Fibroblast of skin of abdomen (primary cell): ENCODE results near the gene SEC22A.
A peak's percentile ranks its signal among the peaks of the same experiment; 100 is the strongest.

ENCODE experiments used
- DNase-seq: peaks from one replicate; pipeline ENCODE4 v3.0.0-alpha.2; 2013

The SEC22A gene

DNA sequence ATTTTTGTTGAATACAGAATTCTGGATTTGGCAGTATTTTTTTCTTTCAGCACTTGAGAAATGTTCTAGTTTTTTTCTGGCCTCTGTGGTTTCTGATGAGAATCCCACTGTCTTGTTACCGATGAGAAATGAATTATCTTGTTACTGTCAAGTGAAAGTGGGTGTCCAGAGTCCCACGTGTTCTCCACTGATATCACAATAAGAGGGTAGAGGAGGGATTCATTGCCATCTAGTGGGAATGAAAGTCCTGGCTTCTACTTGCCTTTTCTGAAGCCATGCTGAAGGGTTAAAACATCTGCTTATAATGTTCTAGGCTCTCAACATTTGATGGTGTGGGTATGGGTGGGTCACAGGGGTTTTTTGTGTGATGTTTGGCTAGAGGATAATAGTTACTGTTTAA, 66.1 kb downstream of the SEC22A start:
- DNase-seq: no peak

DNA sequence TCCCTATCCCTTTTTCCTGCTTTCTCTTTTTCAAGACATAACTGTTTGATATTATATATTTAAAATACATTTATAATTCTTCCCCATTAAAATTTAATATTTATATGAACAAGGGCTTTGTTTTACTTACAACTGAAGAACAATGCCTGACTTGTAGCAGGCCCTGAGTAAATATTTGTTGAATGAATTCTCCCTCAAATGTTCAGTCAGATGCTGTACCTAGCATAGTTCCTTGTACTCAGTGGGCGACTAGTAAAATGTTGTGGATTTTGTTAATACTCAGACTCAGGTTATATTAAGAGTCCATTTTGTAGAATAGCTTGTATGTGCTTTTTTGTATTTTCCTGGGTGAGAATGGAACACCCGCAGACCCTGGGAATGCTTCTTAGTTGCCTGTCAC, 69.1 kb downstream of the SEC22A start:
- no peak for DNase-seq

DNA sequence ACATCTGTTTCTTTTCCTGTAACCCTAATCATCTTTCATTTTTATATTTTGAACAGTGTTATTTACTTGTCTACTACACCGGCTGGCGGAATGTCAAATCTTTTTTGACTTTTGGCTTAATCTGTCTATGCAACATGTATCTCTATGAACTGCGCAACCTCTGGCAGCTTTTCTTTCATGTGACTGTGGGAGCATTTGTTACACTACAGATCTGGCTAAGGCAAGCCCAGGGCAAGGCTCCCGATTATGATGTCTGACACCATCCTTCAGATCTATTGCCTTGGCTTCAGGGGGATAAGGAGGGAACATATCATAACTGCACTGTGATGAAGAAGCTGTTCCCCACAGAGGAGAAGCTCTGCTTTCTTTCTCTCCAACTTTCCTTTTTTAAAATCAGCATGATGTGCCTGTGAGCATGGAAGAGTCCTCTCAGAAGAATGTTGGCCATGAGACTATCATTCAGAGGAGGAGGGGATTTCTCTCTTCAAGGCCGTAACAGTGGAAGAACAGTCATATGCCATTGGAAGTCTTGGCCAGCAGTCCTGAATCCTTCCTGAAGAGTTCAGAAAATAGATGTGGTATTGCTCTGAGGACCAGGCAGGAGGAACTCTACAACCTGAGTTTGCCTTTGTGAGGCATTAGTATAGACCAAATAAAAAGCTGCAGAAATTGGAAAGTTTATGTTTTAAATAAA, 69.9 kb downstream of the SEC22A start:
- DNase-seq: no peak

DNA sequence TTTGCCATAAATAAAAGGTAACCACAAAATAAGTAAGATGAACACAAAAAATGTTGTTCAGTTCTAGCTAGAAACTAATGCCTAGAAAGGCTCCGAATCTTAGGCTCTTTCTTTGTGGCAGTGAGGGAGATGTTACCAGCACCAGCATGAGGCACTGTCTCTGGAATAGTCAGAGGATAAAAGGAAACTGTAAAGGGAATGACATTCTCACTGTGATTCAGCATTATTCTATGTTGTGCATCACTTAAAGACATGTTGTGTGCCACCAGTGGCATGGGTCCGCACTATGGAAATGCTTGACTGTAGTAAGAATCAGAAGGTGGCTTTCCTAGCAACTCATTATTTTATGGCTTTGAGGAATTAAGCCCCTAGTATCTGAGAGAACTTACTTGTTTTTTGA, 70.8 kb downstream of the SEC22A start:
- DNase-seq: peak; percentile 14

DNA sequence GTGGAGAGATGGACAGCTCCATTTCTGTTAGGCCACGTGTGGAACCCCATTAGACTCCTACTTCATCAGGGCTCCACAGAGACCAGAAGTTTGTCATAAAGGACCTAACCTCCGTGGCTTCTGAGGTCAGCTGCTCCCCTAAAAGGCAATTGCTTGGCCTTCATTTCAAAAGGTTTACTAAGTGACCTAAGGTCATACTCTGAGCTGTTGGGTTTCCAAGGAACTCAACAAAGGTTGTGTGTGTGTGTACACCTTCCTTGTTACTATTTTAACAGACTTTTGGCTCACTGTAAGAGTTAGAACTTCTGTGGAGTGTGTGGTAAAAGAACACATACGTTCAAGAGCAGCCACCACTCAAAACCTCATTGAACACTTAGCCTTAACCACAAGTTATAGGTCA, 73.9 kb downstream of the SEC22A start:
- no peak for DNase-seq

DNA sequence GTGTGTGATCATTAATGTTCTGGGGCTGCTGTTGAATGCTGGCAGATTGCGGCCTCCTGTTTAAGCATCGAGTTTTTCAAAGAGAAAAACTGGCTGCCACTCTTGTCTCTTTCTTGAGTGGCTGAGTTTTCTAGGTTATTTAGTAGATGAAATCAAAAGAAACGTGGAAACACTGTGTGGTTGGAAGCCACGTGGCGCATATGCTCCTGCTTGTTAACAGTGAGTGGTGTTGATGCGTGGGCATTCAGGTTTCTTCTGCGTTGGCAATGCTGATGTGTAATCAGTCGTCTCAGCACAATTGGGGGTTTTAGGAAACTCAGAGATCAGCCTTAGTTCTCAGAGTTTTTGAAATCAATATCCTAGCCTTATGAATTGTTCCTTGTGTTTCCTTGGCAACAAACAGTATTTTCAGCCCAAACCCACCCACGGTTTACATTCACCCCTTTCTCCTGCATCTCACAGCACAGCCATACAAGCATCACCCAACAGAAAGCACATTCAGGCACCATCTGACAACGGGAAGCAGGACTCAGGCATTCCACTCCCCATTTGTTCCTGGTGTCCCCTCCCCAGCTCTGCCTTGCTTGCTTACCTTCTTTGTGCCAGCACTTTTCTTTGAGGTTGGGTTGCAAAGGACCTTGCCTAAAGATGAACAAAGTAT, 74.7 kb downstream of the SEC22A start:
- no peak for DNase-seq

DNA sequence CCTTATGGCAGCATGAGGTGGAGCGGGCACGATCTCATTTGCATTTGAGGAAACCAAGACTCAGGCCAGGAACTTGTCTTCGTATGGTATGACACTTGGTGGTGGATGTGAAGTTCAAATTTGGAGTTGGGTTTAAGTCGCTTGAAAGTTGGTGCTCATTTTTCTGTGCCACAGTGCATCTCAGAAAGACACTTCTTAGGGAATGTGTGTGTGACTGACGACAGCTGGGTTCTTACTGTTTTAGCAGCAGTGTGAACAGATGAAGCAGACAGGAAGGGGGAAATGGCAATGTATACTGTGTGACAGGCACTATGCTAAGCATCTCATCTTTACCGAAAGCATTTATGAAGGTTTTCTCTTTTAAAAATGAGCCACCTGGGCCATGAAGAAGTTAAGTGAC, 75.4 kb downstream of the SEC22A start:
- no peak for DNase-seq

DNA sequence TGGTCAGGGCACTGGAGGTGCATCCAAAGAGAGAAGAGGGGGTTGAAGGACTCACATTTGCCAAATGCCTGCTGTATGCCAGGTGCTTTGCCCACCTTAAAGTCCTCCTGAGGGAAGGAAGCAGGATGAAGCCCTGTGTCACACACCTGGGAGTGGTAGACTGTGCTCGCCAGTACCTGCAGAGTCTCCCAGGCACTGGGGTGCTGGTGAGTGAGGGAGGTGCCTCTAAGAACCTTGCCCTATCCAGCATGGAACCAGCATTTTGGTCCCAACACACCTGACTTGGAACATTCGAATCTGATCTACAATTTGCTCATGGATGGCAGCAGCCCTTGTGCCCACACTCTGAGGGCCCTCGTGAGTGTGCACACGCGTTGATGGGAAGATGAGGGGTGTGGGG, 76.7 kb downstream of the SEC22A start:
- no peak for DNase-seq

DNA sequence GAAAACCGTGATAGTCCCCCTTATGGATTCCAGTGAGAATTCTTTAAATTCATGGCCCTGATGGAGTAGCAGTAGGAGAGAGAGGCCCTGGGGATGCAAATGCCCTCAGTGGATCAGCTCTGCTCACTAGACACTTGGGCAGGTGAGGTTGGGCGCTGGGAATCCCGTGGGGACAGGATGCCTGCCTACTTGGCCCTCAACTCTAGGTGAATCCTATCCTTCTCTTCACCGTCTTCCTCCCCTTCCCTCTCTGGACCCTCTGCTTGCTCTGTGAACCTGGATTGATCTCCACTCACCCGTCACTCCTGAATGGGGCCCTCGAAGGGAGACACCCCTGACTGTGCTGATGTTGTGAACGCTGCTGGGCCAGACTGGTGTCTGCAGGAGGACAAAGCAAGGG, 77.4 kb downstream of the SEC22A start:
- DNase-seq: no peak

DNA sequence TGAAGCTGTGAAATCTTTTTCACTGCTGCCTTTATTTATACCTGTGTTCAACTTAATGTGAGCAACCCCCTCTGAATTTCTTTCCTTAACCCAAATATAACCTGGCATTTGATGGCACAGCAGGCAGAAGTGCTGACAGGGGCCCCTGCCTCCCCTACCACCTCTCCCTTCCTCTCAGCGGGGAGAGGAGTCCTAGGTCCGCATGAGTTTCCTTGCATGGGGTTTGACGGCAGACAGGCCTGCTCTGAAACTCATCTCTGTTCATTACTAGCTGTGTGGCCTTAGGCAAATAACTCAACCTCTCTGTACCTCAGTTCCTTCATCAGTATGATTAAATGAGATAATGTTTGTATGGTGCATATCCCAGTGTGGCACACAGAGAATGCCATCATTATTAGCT, 79.7 kb downstream of the SEC22A start:
- DNase-seq: no peak

DNA sequence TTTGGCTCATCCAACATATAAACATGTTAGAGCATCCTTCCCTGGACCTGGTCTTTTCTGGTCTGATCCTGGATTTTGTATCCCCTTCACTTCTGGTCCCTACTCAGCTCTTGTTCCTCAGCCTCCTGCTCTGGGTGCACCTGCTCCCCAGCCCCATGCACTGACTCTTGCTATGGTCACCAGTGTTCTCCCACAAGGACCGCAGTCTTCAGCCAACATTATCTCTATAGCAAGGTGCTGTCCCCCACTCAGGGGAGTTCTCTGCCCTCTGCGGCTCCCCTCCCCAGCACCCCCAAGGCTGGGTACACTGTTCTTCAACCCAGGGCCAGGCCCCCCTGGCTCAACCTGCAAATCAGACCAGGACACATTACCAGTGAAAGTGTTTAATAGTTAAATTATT, 80.2 kb downstream of the SEC22A start:
- DNase-seq: no peak

DNA sequence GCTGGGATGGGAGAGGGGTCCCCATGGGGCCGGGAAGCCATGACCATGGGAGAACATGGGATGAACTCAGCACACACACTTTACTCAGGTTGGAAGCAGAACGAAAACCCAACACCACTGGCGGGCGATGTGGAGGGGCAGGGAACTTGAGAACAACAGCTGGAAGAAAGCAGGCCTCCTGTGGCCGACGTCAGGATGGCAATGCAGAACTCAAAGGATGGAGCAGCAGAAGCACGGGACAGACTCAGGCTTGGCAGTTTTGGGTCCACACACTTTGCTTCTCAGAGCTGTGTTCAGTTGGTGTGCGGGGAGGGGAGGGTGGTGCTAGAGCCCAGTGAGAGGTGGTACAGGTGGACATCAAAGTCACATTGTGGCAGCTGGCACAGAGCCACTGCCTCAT, 80.7 kb downstream of the SEC22A start:
- no peak for DNase-seq

DNA sequence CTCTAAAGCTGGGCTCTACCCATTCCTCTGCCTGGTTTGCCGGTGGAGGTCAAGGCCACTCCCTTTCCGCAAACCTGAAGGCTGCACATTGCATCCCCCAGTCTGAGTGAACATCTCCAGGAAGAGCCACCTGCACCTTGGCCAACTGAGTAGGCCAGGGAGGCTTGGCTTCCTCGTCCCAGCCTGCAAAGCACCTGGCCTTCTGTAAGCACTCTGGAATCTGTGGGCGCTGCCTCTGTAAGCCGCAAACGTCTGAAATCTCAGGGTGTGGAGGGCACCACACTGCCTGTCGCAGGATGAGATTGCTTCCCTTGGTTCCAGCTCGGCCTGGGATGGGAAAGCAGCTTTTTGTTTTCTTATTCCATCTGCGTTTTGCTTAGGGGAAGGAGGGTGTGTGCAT, 81.3 kb downstream of the SEC22A start:
- DNase-seq: no peak

DNA sequence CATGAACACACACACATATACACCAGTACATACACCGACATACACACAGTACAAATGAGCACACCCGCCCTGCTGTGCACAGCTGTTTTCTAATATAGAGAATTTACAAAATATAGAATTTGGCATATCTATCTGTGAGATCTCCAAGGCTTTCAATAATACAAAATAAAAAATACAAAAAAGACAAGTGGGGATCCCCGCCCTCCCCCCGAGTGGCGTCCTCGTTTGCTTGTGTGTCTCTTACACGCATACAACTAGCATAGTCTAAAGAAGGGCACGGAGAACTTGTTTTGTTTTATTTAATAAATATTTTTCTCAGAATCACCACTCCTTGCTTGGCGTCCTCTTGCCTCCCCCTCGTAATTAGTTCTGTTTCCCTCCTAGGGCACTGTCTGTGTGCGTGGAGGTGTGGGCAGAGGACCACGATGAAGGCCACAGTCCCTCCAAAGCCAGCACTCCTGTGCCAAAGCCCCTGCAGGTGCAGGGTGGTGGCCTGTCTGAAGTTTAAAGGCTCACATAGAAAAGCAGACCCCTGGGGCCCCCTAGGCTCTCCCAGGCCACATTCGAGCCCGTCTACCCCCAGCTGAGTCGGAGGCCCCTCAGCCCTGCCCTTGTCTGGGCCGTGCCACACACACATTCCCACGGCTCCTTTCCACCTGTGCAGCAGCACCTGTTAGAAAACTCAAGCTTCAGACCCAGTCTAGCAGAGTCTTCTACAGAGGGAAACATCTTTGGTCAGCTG, 82.1 kb downstream of the SEC22A start:
- no peak for DNase-seq

DNA sequence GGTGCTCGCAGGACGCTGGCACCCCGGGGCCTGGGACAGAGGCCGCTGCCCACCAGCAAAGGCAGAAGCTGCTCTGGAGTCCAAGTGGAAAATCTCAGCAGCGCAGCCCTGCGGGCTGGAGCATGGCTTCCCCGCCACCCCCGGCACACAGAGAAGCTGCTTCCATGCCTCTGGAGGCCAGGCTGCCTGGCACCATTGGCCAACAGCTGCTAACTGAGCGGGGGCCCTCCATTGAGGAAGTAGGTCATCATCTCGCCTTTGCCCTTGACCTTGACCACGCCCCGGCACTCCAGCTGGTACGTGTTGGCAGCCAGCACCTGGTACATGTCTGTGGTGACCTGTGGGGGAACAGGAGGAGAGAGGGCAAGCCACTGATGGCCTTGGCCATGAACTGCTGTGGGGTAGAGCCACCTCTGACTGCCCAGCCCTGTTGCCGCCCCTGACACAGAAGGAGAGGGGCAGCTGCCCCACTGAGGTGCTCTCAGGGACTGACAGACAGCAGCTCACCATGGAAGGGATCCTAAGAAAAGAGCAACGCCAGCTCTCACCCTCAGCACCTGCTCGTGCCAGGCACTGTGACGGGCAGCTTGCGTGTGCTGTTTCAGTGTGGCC, 82.8 kb downstream of the SEC22A start:
- DNase-seq: no peak

DNA sequence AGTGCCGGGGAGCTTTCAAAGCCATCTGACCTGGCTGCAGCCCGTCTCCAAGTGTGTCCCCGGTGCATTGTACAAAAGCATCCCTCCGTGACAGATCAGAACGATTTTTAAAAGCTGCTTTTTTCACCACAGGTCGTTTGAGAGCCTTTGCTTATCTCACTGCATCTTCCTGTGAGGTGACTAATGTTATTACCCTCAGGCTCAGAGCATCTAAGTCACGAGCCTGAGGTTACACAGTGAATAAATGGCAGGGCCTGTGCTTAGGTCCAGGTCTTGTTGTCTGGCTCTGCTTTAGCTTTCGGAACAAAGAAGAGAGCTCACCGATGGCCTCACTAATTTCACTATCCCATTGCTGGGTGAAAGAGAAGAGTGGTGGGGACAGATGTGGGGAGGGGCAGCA, 83.3 kb downstream of the SEC22A start:
- DNase-seq: no peak

DNA sequence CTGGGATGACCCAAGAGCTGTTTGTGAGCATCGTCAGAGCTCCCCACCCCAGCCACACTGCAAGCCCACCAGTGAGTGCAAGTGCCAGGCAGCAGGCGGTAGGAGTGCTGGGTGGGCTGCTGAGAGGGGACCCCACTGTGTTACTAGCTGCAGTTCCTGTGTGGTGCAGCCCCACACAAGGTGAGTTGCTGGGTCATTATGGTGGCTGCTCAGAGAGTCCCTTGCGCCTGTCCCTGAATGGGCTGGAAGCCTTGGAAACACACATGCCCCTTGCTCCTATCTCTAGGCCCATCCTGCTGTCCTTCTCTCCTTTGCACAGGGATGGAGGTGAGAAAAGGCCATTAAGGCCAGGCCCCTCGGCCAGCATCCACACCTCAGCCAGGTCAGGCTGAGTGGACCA, 83.7 kb downstream of the SEC22A start:
- DNase-seq: no peak

DNA sequence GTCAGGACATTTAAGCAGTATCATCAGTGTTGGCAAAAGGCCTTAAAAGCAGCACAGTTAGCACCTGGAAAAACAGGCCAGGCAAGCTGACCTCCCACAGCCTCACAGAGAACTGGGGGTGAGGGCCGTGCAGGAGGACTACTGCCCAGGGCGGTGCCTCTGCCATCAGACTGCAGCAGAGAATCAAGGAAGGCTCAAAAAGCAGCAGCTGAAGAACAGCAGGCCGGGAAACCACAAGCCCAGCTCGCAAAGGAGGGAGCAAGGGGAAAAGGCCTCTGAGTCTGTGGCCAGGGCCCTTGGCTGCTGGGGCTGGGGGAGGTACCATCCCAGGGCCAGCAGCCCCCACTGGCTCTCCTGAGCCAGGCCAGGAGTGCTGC, 84.2 kb downstream of the SEC22A start:
- no peak for DNase-seq

DNA sequence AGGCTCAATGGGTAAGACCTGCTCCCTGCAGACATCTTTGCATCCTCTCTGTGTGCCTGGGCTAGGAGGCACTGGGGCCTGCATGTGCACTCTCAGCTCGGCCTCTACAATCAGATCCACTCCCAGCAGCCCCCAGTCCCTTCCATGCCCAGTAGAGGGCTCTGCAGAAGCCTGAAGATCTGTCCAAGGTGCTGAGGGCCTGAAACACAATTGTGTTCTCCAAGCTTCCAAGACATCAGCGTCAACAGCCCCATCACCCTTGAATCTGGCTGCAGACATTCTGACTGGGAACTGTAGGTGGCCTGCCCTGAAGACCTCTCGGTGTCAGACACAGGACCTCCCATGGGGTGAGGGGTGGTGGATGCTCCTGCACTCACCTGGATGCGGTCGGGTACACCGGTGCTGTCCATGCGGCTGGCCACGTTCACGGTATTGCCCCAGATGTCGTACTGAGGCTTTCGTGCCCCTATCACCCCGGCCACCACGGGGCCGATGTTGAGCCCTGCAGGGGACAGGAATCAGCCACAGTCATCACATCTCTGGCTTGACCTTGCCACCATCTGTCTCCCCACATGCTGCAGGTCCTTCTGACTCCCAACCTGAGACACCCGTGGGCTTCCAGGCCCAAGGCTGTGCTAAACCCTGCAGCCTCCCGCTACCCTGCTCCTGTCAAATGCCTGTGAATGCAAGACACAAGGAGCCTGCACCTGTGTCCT, 84.7 kb downstream of the SEC22A start:
- DNase-seq: peak; percentile 64

DNA sequence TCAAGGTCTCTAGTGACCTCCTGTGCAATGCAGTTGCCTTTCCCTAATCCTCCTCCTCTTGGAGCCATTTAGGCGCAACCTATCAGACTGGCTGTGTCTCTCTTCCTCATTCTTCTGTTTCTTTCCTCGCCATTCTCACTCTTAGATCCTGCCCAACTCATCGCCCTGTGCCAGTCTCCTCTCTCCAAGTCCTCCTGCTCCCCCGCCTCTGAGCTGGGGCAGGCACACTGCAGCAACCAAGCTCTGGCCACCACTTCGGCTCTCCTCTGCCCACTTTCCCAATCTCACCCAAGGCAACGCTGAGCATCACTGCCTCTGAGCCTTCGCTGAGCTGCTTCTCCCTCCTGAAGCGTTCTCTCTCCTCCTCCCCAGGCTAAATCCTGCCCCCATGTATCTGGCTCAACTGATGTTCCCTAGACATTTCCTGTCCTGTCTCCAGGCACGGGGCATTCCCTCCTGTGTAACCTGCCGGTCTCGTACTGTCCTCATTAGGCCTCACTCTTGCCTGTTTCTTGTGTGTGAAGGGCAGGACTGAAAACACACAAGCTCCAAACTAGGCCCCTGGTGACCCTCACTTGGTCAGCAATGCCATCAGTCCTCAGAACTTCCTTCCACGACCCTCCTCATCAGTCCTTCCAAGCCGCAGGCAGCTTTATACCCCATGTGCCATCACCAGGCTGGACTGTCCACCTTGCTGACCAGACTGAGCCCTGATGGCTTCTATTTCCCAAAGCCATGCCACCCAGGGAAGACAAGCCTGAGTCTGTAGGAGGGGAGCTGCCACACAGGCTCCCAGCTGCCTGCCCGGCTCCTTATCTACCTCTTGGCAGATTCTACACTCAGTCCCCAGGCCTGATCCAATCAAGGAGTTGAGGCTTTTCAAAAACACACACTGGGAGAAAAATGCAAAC, 85.6 kb downstream of the SEC22A start:
- DNase-seq: no peak

DNA sequence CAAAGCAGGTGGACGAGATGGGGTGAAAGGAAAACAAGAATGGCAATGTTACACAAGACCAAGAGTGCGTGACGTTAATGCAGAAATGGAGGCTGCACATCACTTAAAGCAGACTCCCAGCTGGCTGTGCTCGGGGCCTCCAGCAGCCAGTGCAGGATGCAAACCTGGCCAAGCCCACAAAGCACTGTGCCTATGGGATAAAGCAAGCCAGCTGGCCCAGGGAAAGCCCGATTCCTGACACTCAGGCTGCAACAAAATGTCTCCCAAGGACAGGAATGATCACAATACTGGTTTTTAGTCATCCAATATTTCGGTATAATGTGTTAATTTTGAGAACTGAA, 86.2 kb downstream of the SEC22A start:
- DNase-seq: no peak
